ENCODE measurements around the gene SEMA3B. TPM values are rescaled to one million over a fixed set of nuclear protein-coding genes. Genes with fewer than 3 reads are reported as not detected.

Gene SEMA3B
- total and polyA plus RNA-seq, 2 experiments from 2014 or later, result 2.4 to 3.3 TPM

DNA sequence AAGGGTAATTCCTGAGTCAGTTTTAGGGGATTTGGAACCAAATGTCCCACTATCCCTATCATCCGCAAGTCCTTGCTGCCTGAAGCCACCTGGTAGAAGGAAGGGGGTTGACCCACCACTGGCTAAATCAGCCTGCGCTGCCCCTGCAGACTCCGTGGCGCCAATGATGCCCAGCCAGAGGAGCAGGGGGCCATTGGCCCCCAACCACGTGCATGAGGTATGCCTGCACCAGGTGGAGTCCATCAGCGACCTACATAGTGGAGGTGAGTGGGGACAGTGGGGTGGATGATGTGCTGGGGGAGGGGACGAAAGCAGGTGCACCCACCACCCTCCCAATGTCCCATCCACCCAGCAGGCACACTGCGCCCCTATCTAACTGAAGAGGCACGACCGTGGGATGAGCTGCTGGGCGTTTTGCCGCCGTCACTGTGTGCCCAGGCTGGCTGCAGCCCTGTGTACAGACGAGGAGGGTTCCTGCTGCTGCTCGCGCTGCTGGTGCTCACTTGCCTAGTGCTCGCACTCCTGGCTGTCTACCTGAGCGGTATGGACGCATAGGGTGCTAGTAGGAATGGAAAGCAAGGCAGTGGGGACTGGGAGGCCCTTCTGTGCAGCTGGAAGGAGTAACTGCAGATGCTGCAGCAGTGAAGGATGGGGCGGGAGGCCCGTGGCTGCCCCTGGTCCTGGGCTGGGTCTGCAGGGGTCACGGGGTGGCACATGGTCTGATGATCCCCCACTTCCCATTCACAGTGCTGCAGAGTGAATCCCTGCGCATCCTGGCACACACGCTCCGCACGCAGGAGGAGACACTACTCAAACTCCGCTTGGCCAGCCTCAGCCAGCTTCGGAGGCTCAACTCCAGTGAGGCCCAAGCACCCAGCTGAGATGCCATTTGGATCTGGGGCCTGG is 17.6 kb downstream of the SEMA3B start:
- TF ChIP-seq JUNB (IDR thresholded peaks at IDR 0.05; ENCODE audit: unreplicated experiment) (no peak), POLR2AphosphoS5 (IDR thresholded peaks at IDR 0.05; ENCODE audit: low read depth) (peak; percentile 29; the same call in 1 of the 2 replicates)
- Histone ChIP-seq H3K4me2 (no peak overlapping the region), H3F3A (replicated peaks; ENCODE audit: low read depth) (0 out of 2 replicates have a peak, but pooled peaks cover 4% of the 10 kb centered on the region), H3K36me3 (ENCODE audit: insufficient read depth) (peaks cover 11% of the 10 kb centered on the region), H3K79me2 (replicated peaks; ENCODE audit: insufficient read depth) (peaks cover 13% of the 10 kb centered on the region), H4K20me1 (replicated peaks; ENCODE audit: insufficient read depth) (no peaks in the 10 kb centered on the region; the same call in 1 of the 2 replicates), H3K4me3 (no peak overlapping the region), H2AFZ (no peak overlapping the region), H3K9me2 (ENCODE audit: insufficient read depth) (no peaks in the 10 kb centered on the region), H3K27ac (ENCODE audit: low read depth) (no peak overlapping the region), H3K4me1 (ENCODE audit: insufficient read depth) (peaks cover 5% of the 10 kb centered on the region; the same call in 1 of the 2 replicates), H3K27me3 (ENCODE audit: insufficient read depth) (no peaks in the 10 kb centered on the region)
- ATAC-seq (no peak), DNase-seq (ENCODE audit: low spot score) (no peak)
- Mint-ChIP-seq H3K9me3 (no peaks in the 10 kb centered on the region), H3K4me3 (no peak overlapping the region), H3K36me3 (ENCODE audit: low read depth) (peaks cover 47% of the 10 kb centered on the region), H3K27ac (no peak overlapping the region), H3K27me3 (ENCODE audit: insufficient read depth, low read depth, poor library complexity) (peaks cover 5% of the 10 kb centered on the region), H3K4me1 (peaks cover 5% of the 10 kb centered on the region)

DNA sequence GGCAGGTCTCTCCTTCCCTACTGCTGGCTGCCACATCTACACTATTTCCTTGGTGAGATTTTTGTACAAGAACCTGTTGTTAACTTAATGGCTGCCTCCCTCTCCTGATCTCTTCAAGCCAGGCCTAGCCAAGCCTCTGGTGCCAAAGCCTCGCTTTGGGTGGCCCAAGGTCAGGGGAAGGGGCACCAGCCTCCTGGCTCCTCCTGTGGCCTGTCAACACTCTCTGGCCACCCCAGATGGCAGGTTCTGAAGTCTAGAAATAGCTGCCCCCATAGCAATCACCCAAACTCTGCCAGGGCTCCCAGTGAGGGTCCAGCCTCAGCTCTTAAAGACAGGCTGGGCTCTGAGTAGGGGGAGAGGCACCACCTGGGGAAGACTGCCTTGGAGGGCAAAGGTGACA is 18.3 kb downstream of the SEMA3B start:
- H4K20me1 ChIP-seq (replicated peaks; ENCODE audit: insufficient read depth), result no peaks in the 10 kb centered on the region; the same call in 1 of the 2 replicates
- H3K9me2 ChIP-seq (ENCODE audit: insufficient read depth), result no peaks in the 10 kb centered on the region
- Mint-ChIP-seq H3K36me3 (ENCODE audit: low read depth) (peaks cover 47% of the 10 kb centered on the region), H3K27ac (no peak overlapping the region), H3K4me1 (peaks cover 5% of the 10 kb centered on the region), H3K4me3 (no peak overlapping the region), H3K27me3 (ENCODE audit: insufficient read depth, low read depth, poor library complexity) (peaks cover 5% of the 10 kb centered on the region), H3K9me3 (no peaks in the 10 kb centered on the region)
- H3F3A ChIP-seq (replicated peaks; ENCODE audit: low read depth), result 0 out of 2 replicates have a peak, but pooled peaks cover 4% of the 10 kb centered on the region
- H3K36me3 ChIP-seq (ENCODE audit: insufficient read depth), result peaks cover 11% of the 10 kb centered on the region
- H2AFZ ChIP-seq, result no peak overlapping the region
- no peak overlapping the region for H3K4me3 ChIP-seq
- H3K27ac ChIP-seq (ENCODE audit: low read depth), result no peak overlapping the region
- peaks cover 5% of the 10 kb centered on the region; the same call in 1 of the 2 replicates for H3K4me1 ChIP-seq (ENCODE audit: insufficient read depth)
- H3K79me2 ChIP-seq (replicated peaks; ENCODE audit: insufficient read depth), result peaks cover 17% of the 10 kb centered on the region
- no peak for ATAC-seq
- DNase-seq (ENCODE audit: low spot score), result no peak
- H3K4me2 ChIP-seq, result no peak overlapping the region
- H3K27me3 ChIP-seq (ENCODE audit: insufficient read depth), result no peaks in the 10 kb centered on the region
- TF ChIP-seq, protein P1, sequence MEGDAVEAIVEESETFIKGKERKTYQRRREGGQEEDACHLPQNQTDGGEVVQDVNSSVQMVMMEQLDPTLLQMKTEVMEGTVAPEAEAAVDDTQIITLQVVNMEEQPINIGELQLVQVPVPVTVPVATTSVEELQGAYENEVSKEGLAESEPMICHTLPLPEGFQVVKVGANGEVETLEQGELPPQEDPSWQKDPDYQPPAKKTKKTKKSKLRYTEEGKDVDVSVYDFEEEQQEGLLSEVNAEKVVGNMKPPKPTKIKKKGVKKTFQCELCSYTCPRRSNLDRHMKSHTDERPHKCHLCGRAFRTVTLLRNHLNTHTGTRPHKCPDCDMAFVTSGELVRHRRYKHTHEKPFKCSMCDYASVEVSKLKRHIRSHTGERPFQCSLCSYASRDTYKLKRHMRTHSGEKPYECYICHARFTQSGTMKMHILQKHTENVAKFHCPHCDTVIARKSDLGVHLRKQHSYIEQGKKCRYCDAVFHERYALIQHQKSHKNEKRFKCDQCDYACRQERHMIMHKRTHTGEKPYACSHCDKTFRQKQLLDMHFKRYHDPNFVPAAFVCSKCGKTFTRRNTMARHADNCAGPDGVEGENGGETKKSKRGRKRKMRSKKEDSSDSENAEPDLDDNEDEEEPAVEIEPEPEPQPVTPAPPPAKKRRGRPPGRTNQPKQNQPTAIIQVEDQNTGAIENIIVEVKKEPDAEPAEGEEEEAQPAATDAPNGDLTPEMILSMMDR (conservative IDR thresholded peaks at IDR 0.05; ENCODE audit: low read depth in 2 of 2), result no peak
- TF ChIP-seq ZNF331 (CRISPR knock-in tag; IDR thresholded peaks at IDR 0.05; ENCODE audit: low read depth), result no peak
- no peak for TF ChIP-seq POLR2AphosphoS5 (IDR thresholded peaks at IDR 0.05; ENCODE audit: low read depth)
- no peak for TF ChIP-seq JUNB (IDR thresholded peaks at IDR 0.05; ENCODE audit: unreplicated experiment)
- TF ChIP-seq, protein P2, sequence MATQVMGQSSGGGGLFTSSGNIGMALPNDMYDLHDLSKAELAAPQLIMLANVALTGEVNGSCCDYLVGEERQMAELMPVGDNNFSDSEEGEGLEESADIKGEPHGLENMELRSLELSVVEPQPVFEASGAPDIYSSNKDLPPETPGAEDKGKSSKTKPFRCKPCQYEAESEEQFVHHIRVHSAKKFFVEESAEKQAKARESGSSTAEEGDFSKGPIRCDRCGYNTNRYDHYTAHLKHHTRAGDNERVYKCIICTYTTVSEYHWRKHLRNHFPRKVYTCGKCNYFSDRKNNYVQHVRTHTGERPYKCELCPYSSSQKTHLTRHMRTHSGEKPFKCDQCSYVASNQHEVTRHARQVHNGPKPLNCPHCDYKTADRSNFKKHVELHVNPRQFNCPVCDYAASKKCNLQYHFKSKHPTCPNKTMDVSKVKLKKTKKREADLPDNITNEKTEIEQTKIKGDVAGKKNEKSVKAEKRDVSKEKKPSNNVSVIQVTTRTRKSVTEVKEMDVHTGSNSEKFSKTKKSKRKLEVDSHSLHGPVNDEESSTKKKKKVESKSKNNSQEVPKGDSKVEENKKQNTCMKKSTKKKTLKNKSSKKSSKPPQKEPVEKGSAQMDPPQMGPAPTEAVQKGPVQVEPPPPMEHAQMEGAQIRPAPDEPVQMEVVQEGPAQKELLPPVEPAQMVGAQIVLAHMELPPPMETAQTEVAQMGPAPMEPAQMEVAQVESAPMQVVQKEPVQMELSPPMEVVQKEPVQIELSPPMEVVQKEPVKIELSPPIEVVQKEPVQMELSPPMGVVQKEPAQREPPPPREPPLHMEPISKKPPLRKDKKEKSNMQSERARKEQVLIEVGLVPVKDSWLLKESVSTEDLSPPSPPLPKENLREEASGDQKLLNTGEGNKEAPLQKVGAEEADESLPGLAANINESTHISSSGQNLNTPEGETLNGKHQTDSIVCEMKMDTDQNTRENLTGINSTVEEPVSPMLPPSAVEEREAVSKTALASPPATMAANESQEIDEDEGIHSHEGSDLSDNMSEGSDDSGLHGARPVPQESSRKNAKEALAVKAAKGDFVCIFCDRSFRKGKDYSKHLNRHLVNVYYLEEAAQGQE (IDR thresholded peaks at IDR 0.05; ENCODE audit: unreplicated experiment), result no peak
- TF ChIP-seq EZH2 (IDR thresholded peaks at IDR 0.05; ENCODE audit: low read depth, unreplicated experiment), result no peak
- TF ChIP-seq, protein P3, sequence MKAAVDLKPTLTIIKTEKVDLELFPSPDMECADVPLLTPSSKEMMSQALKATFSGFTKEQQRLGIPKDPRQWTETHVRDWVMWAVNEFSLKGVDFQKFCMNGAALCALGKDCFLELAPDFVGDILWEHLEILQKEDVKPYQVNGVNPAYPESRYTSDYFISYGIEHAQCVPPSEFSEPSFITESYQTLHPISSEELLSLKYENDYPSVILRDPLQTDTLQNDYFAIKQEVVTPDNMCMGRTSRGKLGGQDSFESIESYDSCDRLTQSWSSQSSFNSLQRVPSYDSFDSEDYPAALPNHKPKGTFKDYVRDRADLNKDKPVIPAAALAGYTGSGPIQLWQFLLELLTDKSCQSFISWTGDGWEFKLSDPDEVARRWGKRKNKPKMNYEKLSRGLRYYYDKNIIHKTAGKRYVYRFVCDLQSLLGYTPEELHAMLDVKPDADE (IDR thresholded peaks at IDR 0.05), result no peak
- TF ChIP-seq EZH2phosphoT487 (IDR thresholded peaks at IDR 0.05; ENCODE audit: unreplicated experiment), result no peak
- TF ChIP-seq STAT1 (IDR thresholded peaks at IDR 0.05; ENCODE audit: unreplicated experiment), result no peak
